ENCODE results near the gene TRIM26.
"Not testable (repeated sequence)": the region's sequence is repeated elsewhere in the genome, so short reads cannot be mapped to it uniquely, and the experiment has no call there.

The TRIM26 gene

GRCh38 chr6:30169658-30170614, 43.3 kb downstream of the TRIM26 start:
- peak; percentile 42 for DNase-seq (ENCODE audit: low spot score)

- DNase-seq (ENCODE audit: low spot score) = no peak
Measured at GRCh38 chr6:30168741-30169140, 44.5 kb downstream of the TRIM26 start.

DNA sequence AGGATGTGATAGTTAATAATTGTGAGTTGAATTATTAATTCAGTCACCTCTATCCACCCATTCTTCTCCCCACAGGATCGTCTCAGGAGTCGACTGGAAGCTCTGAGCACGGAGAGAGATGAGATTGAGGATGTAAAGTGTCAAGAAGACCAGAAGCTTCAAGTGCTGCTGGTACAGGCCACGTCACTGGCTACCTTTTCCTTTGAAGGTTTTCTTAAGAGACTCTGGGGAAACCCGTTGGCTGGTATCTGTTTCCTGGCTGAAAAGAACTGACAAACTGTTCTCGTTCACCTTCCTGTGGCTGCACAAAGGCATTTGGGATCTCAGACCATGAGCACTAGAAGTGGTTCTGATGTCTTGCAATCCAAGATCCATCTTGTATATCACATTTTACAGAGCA, 46.1 kb downstream of the TRIM26 start:
- DNase-seq (ENCODE audit: low spot score) = no peak

DNA sequence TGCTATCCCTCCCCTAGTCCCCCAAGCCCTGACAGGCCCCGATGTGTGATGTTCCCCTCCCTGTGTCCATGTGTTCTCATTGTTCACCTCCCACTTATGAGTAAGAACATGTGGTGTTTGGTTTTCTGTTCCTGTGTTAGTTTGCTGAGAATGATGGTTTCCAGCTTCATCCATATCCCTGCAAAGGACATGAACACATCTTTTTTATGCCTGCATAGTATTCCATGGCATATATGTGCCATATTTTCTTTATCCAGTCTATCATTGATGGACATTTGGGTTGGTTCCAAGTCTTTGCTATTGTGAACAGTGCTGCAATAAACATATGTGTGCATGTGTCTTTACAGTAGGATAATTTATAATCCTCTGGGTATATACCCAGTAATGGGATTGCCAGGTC, 48.0 kb downstream of the TRIM26 start:
- DNase-seq (ENCODE audit: low spot score) = not testable (repeated sequence)

DNA sequence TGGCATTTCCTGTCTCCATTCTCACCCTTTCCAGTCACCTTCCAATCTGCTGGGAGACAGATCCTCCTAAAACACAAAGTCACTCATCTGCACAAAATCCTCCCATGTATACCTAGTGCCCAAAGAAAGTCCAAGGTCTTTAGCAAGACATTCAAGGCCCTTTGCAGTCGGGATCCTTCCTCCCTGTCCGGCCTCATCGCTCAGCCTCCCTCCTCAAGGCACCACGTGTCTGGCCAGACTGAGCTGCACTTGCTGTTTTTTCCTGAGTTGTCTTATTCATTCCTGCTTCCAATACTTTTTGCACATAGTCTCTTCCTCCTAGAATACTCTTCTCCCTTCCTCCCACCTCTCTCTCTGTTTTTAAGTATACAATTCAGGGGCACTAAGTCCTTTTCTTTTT, 48.5 kb downstream of the TRIM26 start:
- DNase-seq (ENCODE audit: low spot score) = no peak

- DNase-seq (ENCODE audit: low spot score) = no peak
Measured at GRCh38 chr6:30163918-30164654, 49.1 kb downstream of the TRIM26 start.

- no peak for DNase-seq (ENCODE audit: low spot score)
Measured at GRCh38 chr6:30163090-30163917, 49.9 kb downstream of the TRIM26 start, which contains the start of gene TRIM15. TSS of gene TRIM15 (plus strand) at chr6:30163546. CDS start at chr6:30163685, 139 bp downstream.

- DNase-seq (ENCODE audit: low spot score) = no peak
Measured at GRCh38 chr6:30162265-30163089, 50.7 kb downstream of the TRIM26 start.

DNA sequence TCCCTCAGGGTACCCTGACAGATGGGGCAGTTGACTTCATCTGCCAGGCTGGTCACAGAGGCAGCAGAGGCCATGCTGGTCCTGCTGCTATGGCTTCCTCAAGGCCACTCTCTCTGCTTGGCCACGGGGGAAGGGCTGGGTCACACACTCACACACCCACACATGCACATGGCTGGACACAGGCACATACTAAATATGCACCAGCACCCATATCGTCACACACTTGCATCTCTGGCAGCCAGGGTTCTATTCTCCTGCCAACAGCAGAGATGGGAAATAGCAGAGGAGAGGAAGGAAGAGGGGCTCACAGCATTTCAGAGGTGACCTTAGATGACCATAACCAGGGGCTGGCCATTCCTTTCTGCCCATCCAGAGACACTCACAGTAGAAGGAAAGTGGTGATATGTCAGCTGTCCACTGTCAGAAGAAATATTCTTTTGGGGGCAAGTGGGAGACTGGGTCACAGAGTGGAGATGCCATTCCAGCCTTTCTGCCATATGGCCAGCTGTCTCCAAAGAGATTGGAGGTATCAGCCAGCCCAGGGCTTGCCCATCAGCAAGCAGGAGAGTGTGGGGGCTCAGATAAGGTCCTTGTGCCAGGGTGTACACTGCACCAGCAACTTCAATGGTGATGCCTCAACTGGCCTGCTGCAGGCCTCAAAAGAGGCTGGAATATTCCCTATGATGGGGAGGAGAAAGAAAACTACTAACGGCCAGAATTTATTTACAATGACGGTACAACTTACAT, 52.2 kb downstream of the TRIM26 start, which contains the start of gene TRIM10:
TRIM10 (minus strand) TSS at position 427 of the 747 bp plus-strand sequence; CDS start at position 74, 353 bp downstream.
- no peak for DNase-seq (ENCODE audit: low spot score)

DNA sequence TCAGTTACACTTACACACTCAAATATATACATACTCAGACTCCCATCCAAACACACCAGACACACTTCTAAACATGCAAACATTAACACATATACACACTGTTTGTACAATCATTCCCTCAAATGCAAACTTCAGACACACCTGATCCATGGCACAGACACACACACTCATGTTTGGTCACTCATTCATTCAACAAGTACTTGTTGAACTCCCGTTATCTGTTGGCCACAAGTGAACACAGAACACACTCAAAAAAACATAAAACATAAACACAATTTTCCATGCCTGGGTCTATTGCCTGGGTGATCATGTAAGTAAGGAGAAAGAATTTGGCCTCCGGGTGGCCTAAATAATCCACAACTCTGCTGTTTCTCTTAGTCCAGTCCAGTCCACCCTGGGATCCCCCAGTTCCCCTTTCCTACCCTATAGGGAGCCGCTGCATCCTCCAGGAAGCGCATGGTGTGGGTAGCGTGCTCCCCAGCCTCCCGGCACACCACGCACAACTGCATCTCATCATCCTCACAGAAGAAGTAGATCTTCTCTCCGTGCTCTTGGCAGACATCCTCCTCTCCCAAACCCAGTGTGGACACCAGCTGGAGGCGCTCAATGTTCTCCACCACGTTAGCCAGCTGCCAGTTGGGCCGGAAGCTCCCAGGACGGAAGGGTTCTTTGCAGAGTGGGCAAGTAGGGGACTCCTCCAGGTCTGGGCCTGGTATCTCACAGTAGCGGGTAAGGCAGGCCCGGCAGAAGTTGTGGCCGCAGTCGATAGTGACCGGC, 53.0 kb downstream of the TRIM26 start:
- DNase-seq (ENCODE audit: low spot score) = no peak

GRCh38 chr6:30158475-30159040, 54.6 kb downstream of the TRIM26 start:
- DNase-seq (ENCODE audit: low spot score) = no peak

- no peak for DNase-seq (ENCODE audit: low spot score)
Measured at GRCh38 chr6:30157999-30158398, 55.2 kb downstream of the TRIM26 start.

GRCh38 chr6:30157581-30157980, 55.6 kb downstream of the TRIM26 start:
- DNase-seq (ENCODE audit: low spot score) = no peak

DNA sequence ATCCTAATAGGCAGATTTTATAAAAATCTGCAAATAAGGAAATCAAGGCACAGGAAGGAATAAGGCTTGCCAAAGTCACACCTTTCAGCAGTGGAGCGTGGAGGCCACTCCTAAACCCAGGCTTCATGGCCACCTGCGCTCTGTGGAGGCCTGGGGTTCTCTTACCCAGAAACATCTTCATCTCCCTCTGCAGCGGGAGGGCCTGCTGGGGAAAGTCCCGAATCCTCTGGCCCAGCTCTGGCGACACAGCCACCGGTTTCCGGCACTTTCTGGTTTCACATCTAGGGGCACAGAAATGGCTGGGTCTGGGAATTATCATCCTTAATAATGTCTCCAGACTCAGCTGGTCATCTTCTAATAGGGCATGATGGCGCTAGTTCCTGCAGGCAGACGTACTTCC, 56.4 kb downstream of the TRIM26 start:
- no peak for DNase-seq (ENCODE audit: low spot score)

DNA sequence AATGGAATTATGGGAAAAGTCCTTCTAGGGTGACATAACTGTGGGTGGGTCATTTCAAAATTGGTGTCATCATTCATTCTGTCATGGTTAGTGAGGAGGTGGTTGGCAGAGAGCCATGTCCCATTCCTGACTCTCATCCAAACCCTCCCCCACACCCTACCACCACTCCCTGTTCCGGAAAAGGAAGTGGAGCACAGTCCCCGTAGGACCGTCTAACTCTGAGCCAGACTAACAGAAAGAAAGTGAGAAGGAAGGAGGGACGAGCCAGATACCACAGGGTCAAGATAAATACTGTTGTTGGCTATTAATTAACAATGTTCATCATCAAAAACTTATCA, 57.0 kb downstream of the TRIM26 start:
- no peak for DNase-seq (ENCODE audit: low spot score)

DNA sequence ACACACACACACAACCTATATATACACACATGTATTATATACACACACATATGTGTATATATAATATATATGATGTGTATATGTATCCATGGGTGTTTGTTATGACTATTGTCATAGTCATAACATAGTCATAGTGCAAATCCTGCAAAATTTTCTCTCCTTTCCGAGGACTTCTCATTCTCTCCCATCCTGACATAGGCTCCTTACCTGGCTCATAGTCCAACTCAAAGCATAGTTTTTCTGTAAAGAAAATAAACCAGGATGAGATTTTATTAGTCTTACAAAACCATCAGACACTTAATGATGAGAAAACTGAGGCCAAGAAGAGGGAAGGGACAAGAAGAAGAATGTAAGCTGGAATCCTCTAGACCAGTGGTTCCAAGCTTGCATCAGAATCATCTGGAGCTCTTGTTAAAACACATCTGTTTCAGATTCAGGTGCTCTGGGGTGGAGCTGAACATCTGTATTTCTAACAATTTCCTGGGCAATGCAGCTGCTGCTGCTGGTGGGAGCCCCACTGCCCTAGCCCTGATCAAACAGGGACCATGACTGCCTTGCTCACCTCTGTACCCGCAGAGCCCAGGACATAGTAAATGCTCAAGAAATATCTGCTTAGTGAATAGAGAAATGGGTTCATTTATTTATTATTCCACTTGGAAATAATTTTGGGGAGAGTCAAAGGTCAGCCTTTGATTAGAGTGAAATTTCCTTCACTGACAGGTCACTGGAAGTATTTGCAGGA, 57.5 kb downstream of the TRIM26 start:
- DNase-seq (ENCODE audit: low spot score) = no peak

DNA sequence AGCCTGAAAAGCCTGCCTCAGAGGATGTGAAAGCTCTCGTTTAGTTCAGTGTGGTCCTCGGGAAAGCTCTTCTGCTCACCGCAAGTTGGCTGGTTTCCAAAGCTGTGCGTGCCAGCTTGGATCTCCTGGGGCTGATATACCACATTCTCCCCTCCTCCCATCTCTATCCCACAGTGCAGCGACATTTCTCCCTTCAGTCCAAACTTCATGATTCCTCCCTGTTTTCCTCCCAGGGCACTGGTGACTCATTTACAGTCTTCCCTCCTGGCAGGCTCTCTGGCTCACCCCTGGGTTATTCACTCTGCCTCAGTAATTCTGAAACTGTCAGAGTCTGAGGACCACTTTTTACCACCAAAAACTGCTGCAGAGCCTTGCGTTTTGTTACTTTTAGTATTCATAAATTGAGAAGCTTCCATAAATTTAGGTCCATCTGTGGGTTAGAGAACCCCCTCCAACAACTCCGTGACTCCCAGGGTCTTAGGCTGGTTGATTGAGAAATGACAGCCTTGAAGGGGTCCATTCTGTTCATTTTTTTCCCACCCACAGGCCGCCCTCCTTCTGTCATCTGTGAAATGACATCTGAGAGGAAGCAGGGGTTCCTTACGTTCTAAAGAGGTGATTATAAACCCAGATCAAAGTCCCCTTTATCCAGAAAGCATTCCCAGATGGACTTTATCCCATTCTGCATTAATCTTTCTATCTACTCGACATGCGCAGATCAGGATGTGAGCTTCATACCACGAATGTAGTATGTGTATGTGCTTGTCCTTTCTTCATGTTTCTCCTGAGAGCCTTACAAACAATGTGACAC, 58.3 kb downstream of the TRIM26 start:
- no peak for DNase-seq (ENCODE audit: low spot score)

DNA sequence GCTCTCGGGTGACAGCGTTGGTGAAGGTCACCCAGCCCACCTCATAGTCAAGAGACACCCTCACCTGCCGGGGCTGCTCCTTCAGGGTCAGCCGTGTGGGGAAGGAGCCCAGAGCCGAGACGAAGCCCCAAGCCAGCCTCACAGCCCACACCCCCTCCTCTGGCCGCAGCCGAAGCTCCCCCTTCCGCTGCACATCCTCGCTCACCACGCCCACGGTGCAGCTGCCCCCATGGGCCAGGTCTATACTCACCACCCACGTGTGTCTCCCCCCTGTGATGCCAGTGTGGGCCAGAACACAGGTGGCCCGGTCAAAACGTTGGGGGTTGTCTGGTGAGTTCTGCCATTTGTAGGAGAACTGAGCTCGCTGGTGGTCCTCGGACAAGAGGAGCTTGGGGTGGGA, 59.1 kb downstream of the TRIM26 start:
- DNase-seq (ENCODE audit: low spot score) = no peak

All from germinal center (tissue), 1 donor.